CD8-positive, alpha-beta memory T cell (primary cell): ENCODE results near the gene ZNF445. TPM values are rescaled to one million over a fixed set of nuclear protein-coding genes. Genes with fewer than 3 reads are reported as not detected.
"Not testable (repeated sequence)": the region's sequence is repeated elsewhere in the genome, so short reads cannot be mapped to it uniquely, and the experiment has no call there.

ENCODE experiments used
- CTCF ChIA-PET: fragments of 350-600 bp; sonication (Branson Sonifier 250); formaldehyde crosslinking; loops from one replicate; lab custom pipeline; 2021; ENCODE audit warnings: antibody characterized with exemption; lab: Charles Lee
- POLR2A ChIA-PET: fragments of 350-600 bp; sonication (Branson Sonifier 250); formaldehyde crosslinking; loops from one replicate; lab custom pipeline; 2021; ENCODE audit warnings: antibody characterized with exemption; lab: Charles Lee
- DNase-seq, 5 donors: peaks; one replicate each; pipeline versions ENCODE4 v3.0.0 to v3.0.0-alpha.2; 2020 to 2022; ENCODE audit warnings: mixed read lengths in 1 of 5
- H3K27ac ChIP-seq: one replicate; pipeline ENCODE4 v1.7.0; 2013; ENCODE audit warnings: low read depth, mild to moderate bottlenecking, low read length, moderate library complexity
- H3K27me3 ChIP-seq: 2 replicates; pipeline ENCODE4 v1.7.0; 2013; ENCODE audit warnings: low read length, mild to moderate bottlenecking; ENCODE audit not compliant: insufficient read depth, poor library complexity, severe bottlenecking
- H3K36me3 ChIP-seq: 2 replicates; pipeline ENCODE4 v1.7.0; 2013; ENCODE audit warnings: mild to moderate bottlenecking, low read length, moderate library complexity; ENCODE audit not compliant: insufficient read depth
- H3K4me1 ChIP-seq: 2 replicates; pipeline ENCODE4 v1.7.0; 2013; ENCODE audit warnings: mild to moderate bottlenecking, low read length, moderate library complexity; ENCODE audit not compliant: insufficient read depth
- H3K4me3 ChIP-seq: 2 replicates; pipeline ENCODE4 v1.7.0; 2013; ENCODE audit warnings: mild to moderate bottlenecking, low read length
- H3K9me3 ChIP-seq: 2 replicates; pipeline ENCODE4 v1.7.0; 2013; ENCODE audit warnings: mild to moderate bottlenecking, low read length
- H3K27ac Mint-ChIP-seq, 8 donors: one replicate each; pipeline ENCODE4 v1.8.0; 2020 to 2021; ENCODE audit warnings: mixed read lengths in 8 of 8, mild to moderate bottlenecking in 6 of 8, inconsistent platforms in 3 of 8, moderate library complexity in 3 of 8
- H3K27me3 Mint-ChIP-seq, 2 donors: one replicate each; pipeline ENCODE4 v1.8.0; 2020 to 2021; ENCODE audit warnings: mixed read lengths in 2 of 2, mild to moderate bottlenecking in 1 of 2, moderate library complexity in 1 of 2
- H3K36me3 Mint-ChIP-seq, 3 donors: one replicate each; pipeline ENCODE4 v1.8.0; 2020 to 2021; ENCODE audit warnings: mixed read lengths in 3 of 3, inconsistent platforms in 1 of 3, mild to moderate bottlenecking in 1 of 3
- H3K4me1 Mint-ChIP-seq, 3 donors: one replicate each; pipeline ENCODE4 v1.8.0; 2020 to 2021; ENCODE audit warnings: mixed read lengths in 3 of 3, inconsistent platforms in 1 of 3, mild to moderate bottlenecking in 1 of 3
- H3K4me3 Mint-ChIP-seq, 7 donors: one replicate each; pipeline ENCODE4 v1.8.0; 2020 to 2021; ENCODE audit warnings: mixed read lengths in 7 of 7, mild to moderate bottlenecking in 6 of 7, moderate library complexity in 4 of 7, inconsistent platforms in 2 of 7
- H3K9me3 Mint-ChIP-seq, 5 donors: one replicate each; pipeline ENCODE4 v1.8.0; 2020 to 2022; ENCODE audit warnings: mixed read lengths in 5 of 5, mild to moderate bottlenecking in 3 of 5, moderate library complexity in 2 of 5, inconsistent platforms in 1 of 5
- polyA plus RNA-seq: library from polyadenylated mRNA; unstranded; fragments of 300-500 nt; fragmentation: Illumina TruSeq; gene quantifications from one replicate; pipeline ENCODE4 v1.2.3, GENCODE V29; 2021
- total RNA-seq, 2 experiments: library from RNA; stranded (reverse); gene quantifications; one replicate each; pipeline ENCODE4 v1.2.3, GENCODE V29; 2021

ZNF445 gene
- total and polyA plus RNA-seq, 3 experiments from 2014 or later, result 3.2 to 16.2 (median 15.8) TPM

- DNase-seq, result no peak
- Mint-ChIP-seq H3K4me3 (peak overlapping the region; percentile 88 to 99 (median 97)), H3K9me3 (peaks cover 0 to 6% (median 0%) of the 10 kb centered on the region in 5 donors), H3K36me3 (peaks cover 12 to 25% (median 17%) of the 10 kb centered on the region in 3 donors), H3K27ac (peak overlapping the region; percentile 51 to 98 (median 94)), H3K27me3 (peaks cover 0 to 2% of the 10 kb centered on the region in 2 donors), H3K4me1 (peaks cover 40 to 59% (median 59%) of the 10 kb centered on the region in 3 donors)
- peak overlapping the region; percentile 70 for H3K4me3 ChIP-seq
- peaks cover 27% of the 10 kb centered on the region for H3K4me1 ChIP-seq
- POLR2A ChIA-PET, result interaction anchor here (1.1 to 2.0 kb wide), 4 partner anchors 32 to 252 kb away, joined by 3 to 27 read pairs (median 11); partner anchors contain the start of genes KIAA1143, KIF15, TCAIM and ZNF445
- CTCF ChIA-PET, result interaction anchor here (1.2 kb wide), 1 partner anchor 405 kb away, joined by 3 read pairs; no protein-coding TSS in a partner anchor
- no peaks in the 10 kb centered on the region for H3K36me3 ChIP-seq
- no peaks in the 10 kb centered on the region for H3K9me3 ChIP-seq
- H3K27me3 ChIP-seq, result no peaks in the 10 kb centered on the region
- peak overlapping the region; percentile 75 for H3K27ac ChIP-seq
Observed at GRCh38 chr3:44510000-44510368, 32.5 kb upstream of the ZNF445 start.

DNA sequence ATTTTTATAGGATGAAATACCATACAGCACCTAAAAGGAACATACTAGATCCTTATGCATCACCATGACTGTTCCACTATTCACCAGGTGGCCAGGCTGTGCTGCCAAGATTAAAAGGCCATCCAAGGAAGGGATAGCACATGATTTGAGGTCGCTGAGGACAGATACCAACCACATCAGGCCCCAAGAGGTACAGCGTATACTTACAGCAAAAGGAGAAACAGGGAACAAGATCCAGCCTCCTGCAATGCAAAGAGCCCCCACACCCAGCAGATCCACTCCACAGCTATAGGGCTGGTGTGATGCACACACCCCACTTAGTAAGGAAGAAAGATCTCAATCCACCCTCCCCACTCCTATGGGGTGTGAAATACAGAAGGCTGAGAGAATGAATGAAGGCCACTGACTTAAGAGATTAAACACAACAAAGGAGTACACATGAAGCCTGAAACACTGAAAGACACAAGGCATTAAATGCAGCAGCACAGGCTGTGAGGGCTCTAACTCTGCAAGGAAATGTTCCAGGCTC is 32.0 kb upstream of the ZNF445 start:
- no peaks in the 10 kb centered on the region for H3K27me3 ChIP-seq
- H3K9me3 ChIP-seq, result no peaks in the 10 kb centered on the region
- DNase-seq, result no peak
- H3K36me3 ChIP-seq, result no peaks in the 10 kb centered on the region
- POLR2A ChIA-PET, result no interaction called here
- Mint-ChIP-seq H3K27ac (peak overlapping the region; percentile 51 to 98 (median 94)), H3K36me3 (peaks cover 12 to 25% (median 17%) of the 10 kb centered on the region in 3 donors), H3K27me3 (no peaks in the 10 kb centered on the region), H3K4me1 (peaks cover 40 to 59% (median 59%) of the 10 kb centered on the region in 3 donors), H3K4me3 (peak overlapping the region; percentile 88 to 99 (median 97)), H3K9me3 (peaks cover 0 to 6% (median 0%) of the 10 kb centered on the region in 5 donors)
- CTCF ChIA-PET, result no interaction called here
- peak overlapping the region; percentile 70 for H3K4me3 ChIP-seq
- peak overlapping the region; percentile 75 for H3K27ac ChIP-seq
- peaks cover 27% of the 10 kb centered on the region for H3K4me1 ChIP-seq

DNA sequence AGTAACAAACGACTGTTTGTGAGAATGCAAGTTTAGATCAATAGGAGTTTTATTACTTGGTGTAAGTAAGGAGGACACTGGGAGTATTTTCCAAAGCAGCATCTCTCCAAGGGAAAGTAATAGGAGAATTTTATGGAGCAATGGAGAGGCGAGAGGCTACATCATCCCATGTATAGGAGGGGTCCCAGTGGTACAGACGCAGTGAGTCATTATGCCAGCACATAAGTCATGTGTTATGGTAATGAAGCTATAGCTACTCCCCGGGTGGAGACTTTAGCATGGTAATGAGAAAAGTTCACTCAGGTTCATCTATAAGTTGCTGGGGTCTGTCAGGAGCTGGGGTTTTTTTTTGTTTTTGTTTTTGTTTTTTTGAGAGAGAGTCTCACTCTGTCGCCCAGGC is 29.5 kb upstream of the ZNF445 start:
- POLR2A ChIA-PET, result no interaction called here
- peaks cover 7% of the 10 kb centered on the region for H3K36me3 ChIP-seq
- Mint-ChIP-seq H3K27me3 (no peaks in the 10 kb centered on the region), H3K4me3 (peak overlapping the region in 1 of 7 donors; percentile 38), H3K4me1 (peaks cover 44 to 64% (median 60%) of the 10 kb centered on the region in 3 donors), H3K9me3 (peaks cover 6 to 13% (median 7%) of the 10 kb centered on the region in 5 donors), H3K27ac (peak overlapping the region in 4 of 8 donors; percentile 21 to 58 (median 30)), H3K36me3 (peaks cover 24 to 40% (median 35%) of the 10 kb centered on the region in 3 donors)
- H3K4me1 ChIP-seq, result peaks cover 24% of the 10 kb centered on the region
- H3K27ac ChIP-seq, result no peak overlapping the region
- no peak for DNase-seq
- CTCF ChIA-PET, result no interaction called here
- no peaks in the 10 kb centered on the region for H3K27me3 ChIP-seq
- no peak overlapping the region for H3K4me3 ChIP-seq
- H3K9me3 ChIP-seq, result no peaks in the 10 kb centered on the region

GRCh38 chr3:44506556-44506955 is 29.1 kb upstream of the ZNF445 start:
- no peak for DNase-seq
- H3K36me3 Mint-ChIP-seq, result peaks cover 27 to 44% (median 40%) of the 10 kb centered on the region in 3 donors
- no peaks in the 10 kb centered on the region for H3K27me3 Mint-ChIP-seq
- peaks cover 2% of the 10 kb centered on the region for H3K9me3 ChIP-seq
- peaks cover 11% of the 10 kb centered on the region for H3K36me3 ChIP-seq
- ChIA-PET POLR2A (no interaction called here), CTCF (no interaction called here)
- H3K4me1 ChIP-seq, result peaks cover 20% of the 10 kb centered on the region
- no peak overlapping the region for H3K27ac ChIP-seq
- peak overlapping the region in 1 of 7 donors; percentile 38 for H3K4me3 Mint-ChIP-seq
- H3K27me3 ChIP-seq, result no peaks in the 10 kb centered on the region
- H3K27ac Mint-ChIP-seq, result peak overlapping the region in 5 of 8 donors; percentile 21 to 78 (median 36)
- peaks cover 45 to 60% (median 58%) of the 10 kb centered on the region in 3 donors for H3K4me1 Mint-ChIP-seq
- H3K9me3 Mint-ChIP-seq, result peaks cover 9 to 17% (median 10%) of the 10 kb centered on the region in 5 donors
- no peak overlapping the region for H3K4me3 ChIP-seq

- Mint-ChIP-seq H3K9me3 (peaks cover 26 to 35% (median 29%) of the 10 kb centered on the region in 5 donors), H3K27ac (no peak overlapping the region)
Observed at GRCh38 chr3:44504566-44504965, 27.1 kb upstream of the ZNF445 start.

DNA sequence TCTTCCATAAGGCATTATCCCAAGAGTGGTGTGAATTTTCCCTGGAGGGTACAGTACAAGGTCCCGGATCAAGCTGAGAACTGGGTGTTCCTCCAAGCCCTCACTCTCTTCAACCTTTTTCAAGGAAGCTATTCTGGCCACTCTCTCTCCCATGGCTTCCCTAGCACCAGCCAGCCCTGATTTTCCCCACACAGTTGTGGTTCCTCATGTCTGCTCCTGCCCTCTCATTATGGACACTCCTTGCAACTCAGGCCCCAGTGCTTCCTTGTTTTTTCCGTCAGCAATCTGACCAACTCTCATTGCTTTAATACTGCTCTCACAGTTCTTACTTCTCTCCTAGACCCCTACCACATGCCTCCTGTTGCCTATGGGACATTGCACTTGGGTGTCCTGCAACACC is 25.7 kb upstream of the ZNF445 start:
- CTCF ChIA-PET, result not testable (repeated sequence)

More at GRCh38 chr3:44504566-44504965, 27.1 kb upstream of the ZNF445 start:
- DNase-seq, result no peak
- no peak overlapping the region for H3K4me3 ChIP-seq
- H3K27ac ChIP-seq, result no peak overlapping the region
- Mint-ChIP-seq H3K4me1 (peaks cover 35 to 52% (median 43%) of the 10 kb centered on the region in 3 donors), H3K27me3 (no peaks in the 10 kb centered on the region), H3K36me3 (peaks cover 44 to 59% (median 57%) of the 10 kb centered on the region in 3 donors), H3K4me3 (no peak overlapping the region)
- no peaks in the 10 kb centered on the region for H3K27me3 ChIP-seq
- ChIA-PET POLR2A (no interaction called here), CTCF (no interaction called here)
- peaks cover 19% of the 10 kb centered on the region for H3K9me3 ChIP-seq
- H3K36me3 ChIP-seq, result peaks cover 27% of the 10 kb centered on the region
- peaks cover 12% of the 10 kb centered on the region for H3K4me1 ChIP-seq

GRCh38 chr3:44501971-44502370 is 24.5 kb upstream of the ZNF445 start:
- Histone ChIP-seq H3K4me1 (no peaks in the 10 kb centered on the region), H3K27me3 (no peaks in the 10 kb centered on the region), H3K27ac (no peak overlapping the region), H3K36me3 (peaks cover 27% of the 10 kb centered on the region), H3K4me3 (no peak overlapping the region), H3K9me3 (peaks cover 32% of the 10 kb centered on the region)
- H3K4me3 Mint-ChIP-seq, result no peak overlapping the region
- DNase-seq, result no peak
- H3K27ac Mint-ChIP-seq, result no peak overlapping the region
- ChIA-PET POLR2A (no interaction called here), CTCF (no interaction called here)
- H3K4me1 Mint-ChIP-seq, result peaks cover 19 to 28% (median 20%) of the 10 kb centered on the region in 3 donors
- H3K36me3 Mint-ChIP-seq, result peaks cover 58 to 82% (median 75%) of the 10 kb centered on the region in 3 donors
- no peaks in the 10 kb centered on the region for H3K27me3 Mint-ChIP-seq
- H3K9me3 Mint-ChIP-seq, result peaks cover 43 to 59% (median 50%) of the 10 kb centered on the region in 5 donors

More for the DNA sequence above, 25.7 kb upstream of the ZNF445 start:
- Histone ChIP-seq H3K9me3 (peaks cover 32% of the 10 kb centered on the region), H3K36me3 (peaks cover 27% of the 10 kb centered on the region)
- POLR2A ChIA-PET, H3K27me3 ChIP-seq, H3K27ac Mint-ChIP-seq, H3K27me3 Mint-ChIP-seq, H3K4me1 ChIP-seq, H3K4me3 Mint-ChIP-seq, H3K4me3 ChIP-seq, H3K27ac ChIP-seq, DNase-seq: not testable (repeated sequence)
- Mint-ChIP-seq H3K9me3 (peaks cover 40 to 49% (median 43%) of the 10 kb centered on the region in 5 donors), H3K4me1 (peaks cover 23 to 38% (median 31%) of the 10 kb centered on the region in 3 donors), H3K36me3 (peaks cover 54 to 73% (median 70%) of the 10 kb centered on the region in 3 donors)

DNA sequence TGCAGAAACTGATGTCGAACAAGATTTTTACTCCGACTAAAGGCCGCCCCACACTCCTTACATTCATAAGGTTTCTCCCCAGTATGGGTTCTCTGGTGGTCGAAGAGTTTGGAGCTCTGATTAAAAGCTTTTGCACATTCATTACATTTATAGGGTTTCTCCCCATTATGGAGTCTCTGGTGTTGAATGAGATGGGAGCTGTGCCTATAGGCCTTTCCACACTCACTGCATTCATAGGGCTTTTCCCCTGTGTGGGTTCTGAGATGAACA is 22.4 kb upstream of the ZNF445 start:
- H3K27ac Mint-ChIP-seq, H3K4me3 ChIP-seq, H3K4me3 Mint-ChIP-seq, POLR2A ChIA-PET, DNase-seq, CTCF ChIA-PET, H3K27me3 Mint-ChIP-seq, H3K4me1 ChIP-seq, H3K27ac ChIP-seq, H3K27me3 ChIP-seq: not testable (repeated sequence)
- H3K36me3 ChIP-seq, result peaks cover 27% of the 10 kb centered on the region
- Mint-ChIP-seq H3K9me3 (peaks cover 37 to 74% (median 65%) of the 10 kb centered on the region in 5 donors), H3K4me1 (peaks cover 4 to 11% (median 6%) of the 10 kb centered on the region in 3 donors), H3K36me3 (peaks cover 51 to 85% (median 74%) of the 10 kb centered on the region in 3 donors)
- H3K9me3 ChIP-seq, result peaks cover 32% of the 10 kb centered on the region
